ENCODE measurements around the gene C3orf33.

DNA sequence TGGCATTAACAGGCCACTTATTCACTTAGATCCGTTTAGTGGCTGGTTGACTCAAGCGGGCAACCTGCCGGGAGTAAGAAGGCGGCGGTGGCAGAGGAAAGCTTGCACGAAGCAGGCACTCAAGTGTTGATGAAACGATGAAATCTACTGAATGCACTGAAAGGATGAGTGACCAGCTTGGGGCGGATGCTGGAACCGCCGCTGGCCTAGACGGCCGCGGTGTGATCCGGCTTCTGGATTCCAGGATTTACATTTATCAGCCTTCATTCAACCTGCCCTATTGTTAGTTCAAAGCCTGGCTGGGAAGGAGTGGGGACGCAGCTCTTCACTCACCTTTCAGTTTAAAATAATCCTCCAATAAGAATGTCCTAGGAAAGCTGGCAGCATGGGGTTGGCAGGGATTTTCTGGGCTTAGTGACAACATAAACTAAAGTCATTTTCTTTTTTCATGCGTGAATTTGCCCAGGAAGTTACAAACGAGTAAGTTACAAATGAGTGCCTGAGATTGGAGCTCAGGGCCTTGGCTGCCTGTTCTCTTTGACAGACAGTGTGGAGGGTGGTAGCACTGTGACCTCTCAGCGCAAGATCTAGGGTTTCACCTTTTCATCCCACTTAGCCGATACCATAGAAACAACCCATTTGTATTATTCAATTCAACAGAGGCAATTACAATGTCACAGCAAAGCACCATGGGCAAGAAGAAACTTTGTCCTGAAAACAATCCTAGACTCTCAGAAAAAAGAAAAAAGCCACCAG is 60.1 kb downstream of the C3orf33 start:
- TF ChIP-seq EZH2 (IDR thresholded peaks at IDR 0.05; ENCODE audit: borderline replicate concordance, low read depth, low read length, severe bottlenecking) = no peak
- TF ChIP-seq, protein P1, sequence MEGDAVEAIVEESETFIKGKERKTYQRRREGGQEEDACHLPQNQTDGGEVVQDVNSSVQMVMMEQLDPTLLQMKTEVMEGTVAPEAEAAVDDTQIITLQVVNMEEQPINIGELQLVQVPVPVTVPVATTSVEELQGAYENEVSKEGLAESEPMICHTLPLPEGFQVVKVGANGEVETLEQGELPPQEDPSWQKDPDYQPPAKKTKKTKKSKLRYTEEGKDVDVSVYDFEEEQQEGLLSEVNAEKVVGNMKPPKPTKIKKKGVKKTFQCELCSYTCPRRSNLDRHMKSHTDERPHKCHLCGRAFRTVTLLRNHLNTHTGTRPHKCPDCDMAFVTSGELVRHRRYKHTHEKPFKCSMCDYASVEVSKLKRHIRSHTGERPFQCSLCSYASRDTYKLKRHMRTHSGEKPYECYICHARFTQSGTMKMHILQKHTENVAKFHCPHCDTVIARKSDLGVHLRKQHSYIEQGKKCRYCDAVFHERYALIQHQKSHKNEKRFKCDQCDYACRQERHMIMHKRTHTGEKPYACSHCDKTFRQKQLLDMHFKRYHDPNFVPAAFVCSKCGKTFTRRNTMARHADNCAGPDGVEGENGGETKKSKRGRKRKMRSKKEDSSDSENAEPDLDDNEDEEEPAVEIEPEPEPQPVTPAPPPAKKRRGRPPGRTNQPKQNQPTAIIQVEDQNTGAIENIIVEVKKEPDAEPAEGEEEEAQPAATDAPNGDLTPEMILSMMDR (IDR thresholded peaks at IDR 0.05; ENCODE audit: borderline replicate concordance, extremely low read depth, low read length, poor library complexity, severe bottlenecking) = no peak

Measured in DND-41 (cell line).